BJ (cell line): Measurements from ENCODE around the gene GORASP2. TPM values are rescaled to one million over a fixed set of nuclear protein-coding genes. Genes with fewer than 3 reads are reported as not detected.

Source experiments
- CTCF ChIA-PET: fragments of 350-600 bp; formaldehyde crosslinking; extraction: SDS; loops from one replicate; lab custom pipeline; 2021; ENCODE audit warnings: antibody characterized with exemption, inconsistent platforms; lab: Yijun Ruan, JAX
- POLR2A ChIA-PET: fragments of 300-600 bp; sonication (Branson Sonifier 250); formaldehyde crosslinking; extraction: SDS; loops from one replicate; lab custom pipeline; 2021; ENCODE audit warnings: antibody characterized with exemption; lab: Charles Lee
- DNase-seq: peaks from one replicate; pipeline ENCODE4 v3.0.0-alpha.2; 2011; ENCODE audit warnings: low read depth
- H3K27me3 ChIP-seq: 2 replicates; pipeline ENCODE4 v1.6.0; 2011; ENCODE audit warnings: low read length; ENCODE audit not compliant: control insufficient read depth, insufficient read depth
- H3K36me3 ChIP-seq: 2 replicates; pipeline ENCODE4 v1.5.1; 2011; ENCODE audit warnings: low read length; ENCODE audit not compliant: control insufficient read depth, insufficient read depth
- H3K4me3 ChIP-seq: 2 replicates; pipeline ENCODE4 v1.5.1; 2011; ENCODE audit warnings: low read depth, mild to moderate bottlenecking, control low read depth, low read length
- polyA plus RNA-seq: library from polyadenylated mRNA; depleted of rRNA; stranded (reverse); fragments of >200 nt; gene quantifications from 2 replicates; pipeline ENCODE4 v1.2.3, GENCODE V29; 2011; rRNA removed
- TF ChIP-seq, protein P1 (sequence below): IDR thresholded peaks from 2 replicates; pipeline ENCODE4 v1.5.1; 2011; ENCODE audit warnings: low read depth, mild to moderate bottlenecking, control low read depth, inconsistent platforms, low read length, moderate library complexity; ENCODE audit not compliant: insufficient read depth

Gene GORASP2
- polyA plus RNA-seq, 1 experiment, result 194 TPM

DNA sequence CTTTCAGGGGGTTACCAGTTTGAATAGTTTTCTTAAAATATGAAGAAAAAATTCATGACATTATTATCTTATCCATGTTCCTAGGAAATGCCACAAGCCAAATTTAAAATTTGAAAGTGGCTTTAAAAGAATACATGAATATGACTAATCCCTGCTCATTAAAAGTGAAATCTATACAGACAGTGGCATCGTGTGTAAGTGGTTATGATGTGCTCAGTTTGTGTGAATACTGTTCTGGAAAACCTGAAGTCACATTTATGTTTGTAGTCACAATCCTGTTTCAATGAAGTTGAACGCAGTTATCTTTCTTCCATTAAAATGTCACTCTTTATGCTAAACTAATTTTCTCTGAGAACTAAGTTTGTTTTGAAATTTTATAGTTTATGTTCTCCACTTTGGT is 75.8 kb downstream of the GORASP2 start:
- Histone ChIP-seq H3K4me3 (no peak overlapping the region), H3K36me3 (no peaks in the 10 kb centered on the region; the same call in 1 of the 2 replicates), H3K27me3 (no peaks in the 10 kb centered on the region)
- POLR2A ChIA-PET, result no interaction called here
- TF ChIP-seq, protein P1, sequence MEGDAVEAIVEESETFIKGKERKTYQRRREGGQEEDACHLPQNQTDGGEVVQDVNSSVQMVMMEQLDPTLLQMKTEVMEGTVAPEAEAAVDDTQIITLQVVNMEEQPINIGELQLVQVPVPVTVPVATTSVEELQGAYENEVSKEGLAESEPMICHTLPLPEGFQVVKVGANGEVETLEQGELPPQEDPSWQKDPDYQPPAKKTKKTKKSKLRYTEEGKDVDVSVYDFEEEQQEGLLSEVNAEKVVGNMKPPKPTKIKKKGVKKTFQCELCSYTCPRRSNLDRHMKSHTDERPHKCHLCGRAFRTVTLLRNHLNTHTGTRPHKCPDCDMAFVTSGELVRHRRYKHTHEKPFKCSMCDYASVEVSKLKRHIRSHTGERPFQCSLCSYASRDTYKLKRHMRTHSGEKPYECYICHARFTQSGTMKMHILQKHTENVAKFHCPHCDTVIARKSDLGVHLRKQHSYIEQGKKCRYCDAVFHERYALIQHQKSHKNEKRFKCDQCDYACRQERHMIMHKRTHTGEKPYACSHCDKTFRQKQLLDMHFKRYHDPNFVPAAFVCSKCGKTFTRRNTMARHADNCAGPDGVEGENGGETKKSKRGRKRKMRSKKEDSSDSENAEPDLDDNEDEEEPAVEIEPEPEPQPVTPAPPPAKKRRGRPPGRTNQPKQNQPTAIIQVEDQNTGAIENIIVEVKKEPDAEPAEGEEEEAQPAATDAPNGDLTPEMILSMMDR, result no peak
- CTCF ChIA-PET, result interaction anchor here (0.7 kb wide), 1 partner anchor 56 kb away, joined by 3 read pairs; no protein-coding TSS in a partner anchor
- DNase-seq, result no peak

DNA sequence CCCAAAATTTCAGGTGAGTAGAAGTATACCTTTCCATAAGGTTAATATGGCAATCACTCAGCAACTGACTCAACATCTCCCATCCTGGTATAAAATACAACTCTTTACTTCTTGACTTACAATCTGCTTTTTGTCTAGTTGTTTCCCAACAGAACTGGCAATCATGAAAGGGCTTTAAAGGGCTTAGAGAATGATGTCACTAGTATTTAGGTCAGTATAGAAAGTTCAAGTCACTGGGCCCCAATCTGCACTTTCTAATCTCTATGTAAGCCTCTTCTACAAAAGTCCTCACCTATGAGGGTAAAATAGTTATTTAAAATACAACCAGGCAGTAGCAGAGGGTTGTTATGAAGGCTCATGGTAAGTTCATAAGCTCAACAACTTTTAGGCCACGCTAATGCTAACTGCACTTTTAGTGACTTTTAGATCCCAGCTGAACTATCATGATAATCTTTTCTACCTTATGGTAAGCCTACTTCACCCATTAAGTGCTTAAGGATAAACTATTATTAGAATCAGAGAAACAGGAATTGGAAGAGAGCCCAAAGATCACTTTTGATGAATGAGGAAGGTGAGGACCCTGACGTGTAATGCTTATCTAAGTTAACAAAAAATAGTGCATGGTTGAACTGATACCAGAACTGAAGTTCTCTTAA is 79.6 kb downstream of the GORASP2 start:
- Histone ChIP-seq H3K27me3 (no peaks in the 10 kb centered on the region), H3K36me3 (no peaks in the 10 kb centered on the region), H3K4me3 (no peak overlapping the region)
- TF ChIP-seq, protein P1, result no peak
- DNase-seq, result no peak
- ChIA-PET CTCF (interaction anchor here (1.4 kb wide), 1 partner anchor 10 kb away, joined by 4 read pairs; no protein-coding TSS in a partner anchor), POLR2A (no interaction called here)

DNA sequence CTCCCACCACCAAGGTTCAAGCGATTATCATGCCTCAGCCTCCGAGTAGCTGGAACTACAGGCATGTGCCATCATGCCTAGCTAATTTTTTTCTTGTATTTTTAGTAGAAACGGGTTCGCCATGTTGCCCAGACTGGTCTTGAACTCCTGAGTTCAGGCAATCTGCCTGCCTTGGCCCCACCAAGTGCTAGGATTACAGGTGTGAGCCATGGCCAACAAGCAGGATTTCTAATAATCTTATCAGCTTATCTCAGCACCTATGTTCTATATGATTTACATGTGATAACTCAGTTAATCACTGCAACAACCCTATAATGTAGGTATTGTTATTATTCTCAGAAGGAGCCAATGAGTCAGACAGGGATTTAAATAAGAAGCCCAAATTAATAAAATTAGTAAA is 80.3 kb downstream of the GORASP2 start:
- POLR2A ChIA-PET, result no interaction called here
- no peak for DNase-seq
- no peak overlapping the region for H3K4me3 ChIP-seq
- H3K36me3 ChIP-seq, result no peaks in the 10 kb centered on the region
- TF ChIP-seq, protein P1, result no peak
- CTCF ChIA-PET, result interaction anchor here (0.5 to 1.4 kb wide), 4 partner anchors 11 to 407 kb away, joined by 3 to 4 read pairs (median 3); no protein-coding TSS in a partner anchor
- H3K27me3 ChIP-seq, result no peaks in the 10 kb centered on the region

DNA sequence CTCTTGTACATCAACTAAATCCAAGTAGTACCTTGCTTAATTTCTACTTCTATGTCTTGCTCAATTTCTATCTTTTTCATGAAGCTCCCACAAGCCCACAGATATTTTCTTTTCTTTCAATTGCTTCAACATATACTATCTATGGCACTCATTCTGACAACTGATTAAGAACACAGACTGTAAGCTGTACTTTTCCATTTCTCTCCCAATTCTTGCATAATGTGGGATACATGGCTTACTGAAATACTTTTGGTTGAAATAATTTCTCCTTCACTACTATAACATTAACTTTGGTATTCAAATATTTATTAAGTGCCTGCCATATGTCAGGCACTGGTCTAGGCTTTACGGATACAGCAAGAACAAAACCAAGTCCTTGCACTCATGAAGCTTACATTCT is 84.8 kb downstream of the GORASP2 start:
- H3K36me3 ChIP-seq, result peaks cover 5% of the 10 kb centered on the region
- TF ChIP-seq, protein P1, result no peak
- POLR2A ChIA-PET, result interaction anchor here (0.6 to 0.7 kb wide), 2 partner anchors 126 to 1283 kb away, joined by 3 to 5 read pairs; no protein-coding TSS in a partner anchor
- H3K4me3 ChIP-seq, result no peak overlapping the region
- no peak for DNase-seq
- CTCF ChIA-PET, result no interaction called here
- no peaks in the 10 kb centered on the region for H3K27me3 ChIP-seq

DNA sequence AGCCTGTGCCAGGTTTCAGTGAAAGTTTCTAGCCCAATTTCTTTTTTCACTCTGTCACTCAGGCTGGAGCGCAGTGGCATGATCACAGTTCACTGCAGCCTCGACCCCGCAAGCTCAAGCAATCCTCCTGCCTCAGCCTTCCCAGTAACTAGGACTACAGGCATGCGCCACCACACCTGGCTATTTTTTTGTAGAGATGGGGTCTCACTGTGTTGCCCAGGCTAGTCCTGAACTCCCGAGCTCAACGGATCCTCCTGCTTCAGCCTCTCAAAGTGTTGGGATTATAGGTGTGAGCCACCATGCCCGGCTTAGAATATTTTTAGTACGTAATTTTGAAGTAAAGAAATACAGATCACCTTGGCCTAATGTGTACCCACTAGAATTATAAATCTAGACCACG is 87.1 kb downstream of the GORASP2 start:
- Histone ChIP-seq H3K4me3 (no peak overlapping the region), H3K36me3 (peaks cover 5% of the 10 kb centered on the region), H3K27me3 (no peaks in the 10 kb centered on the region)
- CTCF ChIA-PET, result interaction anchor here (1.1 kb wide), 1 partner anchor 20 kb away, joined by 3 read pairs; no protein-coding TSS in a partner anchor
- no peak for DNase-seq
- TF ChIP-seq, protein P1, result no peak
- POLR2A ChIA-PET, result no interaction called here

Other genes with a start within 250 kb of the GORASP2 start
- not detected in 2 replicates for gene SP5, start 213.9 kb upstream of the GORASP2 start, polyA plus RNA-seq
- not detected in 2 replicates for gene ERICH2, start 158.9 kb upstream of the GORASP2 start, polyA plus RNA-seq
- gene GAD1, start 112.4 kb upstream of the GORASP2 start, polyA plus RNA-seq, result 0.25 and 0.63 TPM in 2 replicates
- gene TLK1, start 231.6 kb downstream of the GORASP2 start, polyA plus RNA-seq, result 6.4 and 18.2 TPM in 2 replicates